Heart left ventricle (tissue), 16 donors: ENCODE data around the gene NTN4. TPM values are rescaled to one million over a fixed set of nuclear protein-coding genes. Genes with fewer than 3 reads are reported as not detected.
A peak's percentile ranks its signal among the peaks of the same experiment; 100 is the strongest.

Experiments used
- ATAC-seq, 4 donors: fragments of 200-7000 bp; cut with Tn5 transposase; one replicate each; pipeline ENCODE4 v1.9.1; 2020 to 2022; ENCODE audit warnings: moderate library complexity in 4 of 4, mild to moderate bottlenecking in 3 of 4, moderate number of reproducible peaks in 1 of 4
- DNase-seq, 5 donors: peaks; one replicate each; pipeline ENCODE4 v3.0.0-alpha.2; 2020
- H3K27ac ChIP-seq, 12 donors: fragments of 200-600 bp; sonication (generic) in 4 of 12; one replicate each; pipeline versions ENCODE4 v1.5.0 to v1.8.0; 2016 to 2022; ENCODE audit warnings: mild to moderate bottlenecking in 2 of 12
- H3K27me3 ChIP-seq, 9 donors: fragments of 200-600 bp; sonication (generic) in 2 of 9; one replicate each; pipeline versions ENCODE4 v1.5.1 to v1.8.0; 2016 to 2022; ENCODE audit warnings: mild to moderate bottlenecking in 3 of 9
- H3K36me3 ChIP-seq, 9 donors: fragments of 200-600 bp; sonication (generic) in 2 of 9; one replicate each; pipeline versions ENCODE4 v1.5.0 to v1.8.0; 2018 to 2022; ENCODE audit warnings: mild to moderate bottlenecking in 2 of 9
- H3K4me1 ChIP-seq, 12 donors: fragments of 200-600 bp; sonication (generic) in 4 of 12; one replicate each; pipeline versions ENCODE4 v1.5.0 to v1.8.0; 2016 to 2022; ENCODE audit warnings: mild to moderate bottlenecking in 3 of 12
- H3K4me3 ChIP-seq, 12 donors: fragments of 200-600 bp; sonication (generic) in 4 of 12; one replicate each; pipeline versions ENCODE4 v1.5.0 to v1.8.0; 2017 to 2022; ENCODE audit warnings: mild to moderate bottlenecking in 9 of 12, moderate library complexity in 4 of 12
- H3K9me3 ChIP-seq, 12 donors: fragments of 200-600 bp; sonication (generic) in 4 of 12; one replicate each; pipeline versions ENCODE4 v1.5.0 to v1.8.0; 2016 to 2022; ENCODE audit warnings: mild to moderate bottlenecking in 1 of 12
- POLR2A ChIP-seq, 2 donors: fragments of 450-650 bp; IDR thresholded peaks; one replicate each; pipeline ENCODE4 v1.6.1; 2017; ENCODE audit warnings: antibody characterized with exemption in 2 of 2, mild to moderate bottlenecking in 2 of 2, moderate library complexity in 2 of 2
- WGBS, 4 donors: extraction: QIAGEN DNeasy Blood & Tissue Kit in 2 of 4; methylation state at CpG; one replicate each; pipeline versions ENCODE4 v1.1.5 to v1.1.7; 2013 to 2018; 5-methylcytosine and 5-hydroxymethylcytosine counted together
- intact Hi-C, 10 donors: fragments of 100-400 bp; cut with DNase I; formaldehyde crosslinking; loops; one replicate each; pipeline versions ENCODE4 v1.11.1 to v1.14.2; 2022
- polyA plus RNA-seq, 2 donors: library from polyadenylated mRNA; stranded (reverse); fragments of 200-250 nt; gene quantifications; one replicate each; pipeline ENCODE4 v1.2.3, GENCODE V29; 2013
- total RNA-seq, 9 donors: library from RNA; depleted of rRNA in 2 of 9; stranded (reverse); fragments of >200 nt in 2 of 9; fragmentation: NEBNext Ultra II Directional in 3 of 9; extraction: Animal tissue kit (Norgen Biotek cat#: 25700) in 3 of 9; gene quantifications; one replicate each; pipeline versions ENCODE4 v1.1.0 to v1.2.4, GENCODE V29; 2016 to 2023
- TF ChIP-seq, protein P1 (sequence below), 12 donors: fragments of 200-600 bp; sonication (generic) in 4 of 12; IDR thresholded peaks; one replicate each; pipeline versions ENCODE4 v1.5.0 to v1.8.0; 2018 to 2022; ENCODE audit warnings: antibody characterized with exemption in 12 of 12, mild to moderate bottlenecking in 5 of 12
- donor health status: ischemic (EF 13 %, LVEDD 7.1; RV severe dilation, severe dysfunction).
- donor health status: healthy with polysubstance abuse.
- donor health status: DM: no; HTN: yes; CAD: no.
- donor health status: DM: no; HTN: no; CAD: no.
- donor health status: ischemic (EF 25% LVEDD 6.9; RV normal size, moderate dysfunction).
- donor health status: ischemic (EF 25% LVEDD 5.7; RV mildly dilated, moderate dysfunction).
- donor health status: healthy.
- donor health status: DM: yes; HTN: yes; CAD: no.
- donor health status: ischemic (EF 35%, LVEDD 5.7; RV mildly dilated, moderate dysfunction).
- donor health status: nonischemic (EF 11% LVEDD 7.7; RV severe dilation, severe dysfunction).
- donor health status: DM: yes; HTN: yes; CAD: no.
- donor health status: PGD.
- donor health status: ischemic (EF 29% LVEDD 5.4; RV normal size, mild dysfunction).
- donor health status: nonischemic (EF 23%, LVEDD 6.1; RV moderate dilation, normal function).

Gene NTN4
- total and polyA plus RNA-seq, 11 donors: 23.9 to 116 (median 68.0) TPM

DNA sequence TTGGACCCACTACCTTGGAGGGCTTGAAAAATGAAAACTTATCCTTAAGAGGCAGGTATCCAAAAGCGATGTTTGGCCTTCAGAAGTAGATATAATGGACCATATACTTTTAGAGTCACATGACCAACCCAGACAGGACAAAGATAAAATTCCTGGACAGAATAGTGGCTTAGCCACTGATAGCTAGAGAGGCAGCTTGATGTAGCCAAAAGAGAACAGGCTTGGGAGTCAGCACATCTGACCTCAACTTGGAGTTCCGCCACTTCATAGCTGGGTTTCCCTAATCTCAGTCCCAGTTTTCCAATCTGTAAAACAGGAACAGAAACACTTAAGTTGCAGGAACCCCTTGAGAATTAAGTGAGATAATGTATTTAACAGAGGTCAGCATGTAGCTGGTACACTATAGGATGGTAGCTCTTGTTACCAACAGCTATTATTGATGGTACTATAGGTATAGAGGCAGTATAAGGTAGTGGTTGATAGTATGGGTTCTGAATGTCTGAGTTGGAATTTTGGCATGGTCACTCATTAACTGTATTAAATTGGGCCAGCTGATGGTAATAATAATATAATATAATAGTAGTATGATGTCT lies 176.1 kb downstream of the NTN4 start:
- intact Hi-C loops: loop anchor here in 1 of 10 donors (2.0 kb wide), 1 partner anchor 32 kb away; no protein-coding TSS in a partner anchor
- no peaks in the 10 kb centered on the region for H3K27me3 ChIP-seq
- H3K9me3 ChIP-seq: no peaks in the 10 kb centered on the region
- H3K4me1 ChIP-seq: peaks cover 0 to 29% (median 13%) of the 10 kb centered on the region in 12 donors
- no peak overlapping the region for H3K4me3 ChIP-seq
- WGBS, 4 donors: 23 to 36% (median 28%) methylated on average over 2 of the region's 2 CpGs
- no peaks in the 10 kb centered on the region for H3K36me3 ChIP-seq
- H3K27ac ChIP-seq: peak overlapping the region in 8 of 12 donors; percentile 11 to 73 (median 50)
- TF ChIP-seq POLR2A (IDR thresholded peaks at IDR 0.05): no peak
- TF ChIP-seq, protein P1, sequence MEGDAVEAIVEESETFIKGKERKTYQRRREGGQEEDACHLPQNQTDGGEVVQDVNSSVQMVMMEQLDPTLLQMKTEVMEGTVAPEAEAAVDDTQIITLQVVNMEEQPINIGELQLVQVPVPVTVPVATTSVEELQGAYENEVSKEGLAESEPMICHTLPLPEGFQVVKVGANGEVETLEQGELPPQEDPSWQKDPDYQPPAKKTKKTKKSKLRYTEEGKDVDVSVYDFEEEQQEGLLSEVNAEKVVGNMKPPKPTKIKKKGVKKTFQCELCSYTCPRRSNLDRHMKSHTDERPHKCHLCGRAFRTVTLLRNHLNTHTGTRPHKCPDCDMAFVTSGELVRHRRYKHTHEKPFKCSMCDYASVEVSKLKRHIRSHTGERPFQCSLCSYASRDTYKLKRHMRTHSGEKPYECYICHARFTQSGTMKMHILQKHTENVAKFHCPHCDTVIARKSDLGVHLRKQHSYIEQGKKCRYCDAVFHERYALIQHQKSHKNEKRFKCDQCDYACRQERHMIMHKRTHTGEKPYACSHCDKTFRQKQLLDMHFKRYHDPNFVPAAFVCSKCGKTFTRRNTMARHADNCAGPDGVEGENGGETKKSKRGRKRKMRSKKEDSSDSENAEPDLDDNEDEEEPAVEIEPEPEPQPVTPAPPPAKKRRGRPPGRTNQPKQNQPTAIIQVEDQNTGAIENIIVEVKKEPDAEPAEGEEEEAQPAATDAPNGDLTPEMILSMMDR (IDR thresholded peaks at IDR 0.05): no peak
- ATAC-seq (peak; percentile 83 to 92 (median 90)), DNase-seq (peak in 4 of 5 donors; percentile 61 to 69 (median 64))

DNA sequence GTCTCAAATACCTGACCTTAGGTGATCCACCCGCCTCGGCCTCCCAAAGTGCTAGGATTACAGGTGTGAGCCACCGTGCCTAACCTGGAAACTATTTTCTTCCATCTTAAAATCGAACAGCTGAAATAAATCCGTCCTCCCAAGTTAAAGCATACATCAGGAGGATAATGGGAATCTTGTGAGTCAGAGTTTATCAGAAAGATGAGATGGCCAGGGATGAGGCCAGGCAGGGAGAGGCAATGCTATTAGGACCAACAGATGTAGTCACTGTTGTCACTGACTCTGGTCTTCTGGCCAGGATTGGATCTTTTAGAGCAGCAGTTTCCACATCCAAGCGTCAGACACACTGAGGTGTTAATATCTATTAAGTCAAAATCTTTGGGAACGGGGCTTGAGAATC lies 177.5 kb downstream of the NTN4 start:
- DNase-seq (no peak), ATAC-seq (no peak)
- Histone ChIP-seq H3K4me1 (peaks cover 0 to 38% (median 16%) of the 10 kb centered on the region in 12 donors), H3K27ac (no peak overlapping the region), H3K36me3 (no peaks in the 10 kb centered on the region), H3K9me3 (no peaks in the 10 kb centered on the region), H3K4me3 (no peak overlapping the region), H3K27me3 (no peaks in the 10 kb centered on the region)
- TF ChIP-seq, protein P1 (IDR thresholded peaks at IDR 0.05): no peak
- TF ChIP-seq POLR2A (IDR thresholded peaks at IDR 0.05): no peak
- intact Hi-C loops: no loop called here
- 94 to 96% (median 96%) methylated on average over 7 of the region's 7 CpGs for WGBS, 4 donors

DNA sequence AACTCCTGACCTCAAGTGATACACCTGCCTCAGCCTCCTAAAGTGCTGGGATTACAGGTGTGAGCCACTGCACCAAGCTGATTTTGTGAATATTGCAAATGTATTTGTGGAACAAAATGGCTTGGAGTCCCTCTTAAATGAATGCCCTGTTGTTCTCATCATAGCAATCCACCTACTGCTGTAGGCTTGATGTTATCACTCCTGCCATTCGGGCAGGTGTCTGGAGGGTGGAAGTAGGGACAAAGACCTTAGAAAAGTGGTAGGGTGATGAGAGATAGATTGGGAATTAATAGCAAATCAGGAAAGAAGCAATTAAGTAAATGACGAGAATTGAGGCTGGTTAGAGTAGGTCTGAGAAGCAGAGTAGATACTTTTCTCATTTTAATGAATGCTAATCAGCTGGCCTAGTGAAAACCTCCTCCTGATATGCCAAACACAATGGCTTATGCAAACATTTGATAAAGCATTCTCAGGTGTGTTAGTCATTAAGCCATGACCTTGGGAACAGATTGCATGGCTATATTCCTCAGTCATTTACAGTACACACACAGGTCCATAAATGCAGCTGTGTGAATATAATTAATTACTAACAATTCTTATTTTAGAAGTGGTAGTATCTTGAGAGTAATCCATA lies 178.8 kb downstream of the NTN4 start:
- intact Hi-C loops: no loop called here
- H3K4me1 ChIP-seq: peaks cover 3 to 49% (median 25%) of the 10 kb centered on the region in 12 donors
- TF ChIP-seq, protein P1 (IDR thresholded peaks at IDR 0.05): no peak
- TF ChIP-seq POLR2A (IDR thresholded peaks at IDR 0.05): no peak
- no peak overlapping the region for H3K27ac ChIP-seq
- 73 to 85% (median 79%) methylated on average over 2 of the region's 2 CpGs for WGBS, 4 donors
- H3K4me3 ChIP-seq: no peak overlapping the region
- no peak for DNase-seq
- H3K27me3 ChIP-seq: no peaks in the 10 kb centered on the region
- H3K9me3 ChIP-seq: no peaks in the 10 kb centered on the region
- ATAC-seq: no peak
- no peaks in the 10 kb centered on the region for H3K36me3 ChIP-seq

DNA sequence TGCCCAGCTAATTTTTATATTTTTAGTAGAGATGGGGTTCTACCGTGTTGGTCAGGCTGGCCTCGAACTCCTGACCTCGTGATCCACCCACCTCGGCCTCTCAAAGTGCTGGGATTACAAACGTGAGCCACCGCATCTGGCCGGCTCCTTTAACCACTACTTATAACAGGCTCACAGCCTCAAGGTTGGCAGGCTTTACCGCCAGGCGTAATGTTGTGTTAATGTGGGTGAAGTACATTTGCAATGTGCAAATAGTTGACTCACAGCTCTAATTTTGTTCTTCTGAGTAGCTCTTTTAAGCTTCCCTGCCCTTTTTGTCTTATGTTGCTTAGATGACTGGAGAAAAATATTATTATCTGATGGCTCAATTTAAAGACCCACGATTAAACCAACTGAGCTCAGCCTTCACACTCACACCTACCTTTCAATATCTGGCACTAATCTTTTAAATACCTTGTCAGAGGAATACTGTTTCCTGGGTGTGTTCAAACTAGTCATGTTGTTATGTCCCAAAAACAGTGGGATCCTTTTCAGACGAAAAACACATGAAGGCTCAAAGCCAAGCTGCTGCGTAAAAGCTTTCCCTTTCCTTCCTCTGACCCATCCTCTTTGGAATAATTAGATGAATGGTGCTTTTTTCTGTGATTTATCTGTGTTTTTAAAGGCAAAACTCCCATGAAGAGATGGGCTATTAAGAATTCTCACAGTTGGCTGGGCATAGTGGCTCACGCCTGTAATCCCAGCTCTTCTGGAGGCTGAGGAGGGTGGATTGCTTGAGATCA lies 182.1 kb downstream of the NTN4 start:
- DNase-seq: peak; percentile 58 to 88 (median 66)
- TF ChIP-seq POLR2A (IDR thresholded peaks at IDR 0.05): no peak
- TF ChIP-seq, protein P1 (IDR thresholded peaks at IDR 0.05): no peak
- Histone ChIP-seq H3K36me3 (no peaks in the 10 kb centered on the region), H3K4me1 (peaks cover 3 to 42% (median 28%) of the 10 kb centered on the region in 12 donors), H3K9me3 (no peaks in the 10 kb centered on the region), H3K27me3 (no peaks in the 10 kb centered on the region), H3K4me3 (no peak overlapping the region), H3K27ac (peak overlapping the region; percentile 53 to 85 (median 71))
- WGBS, 4 donors: 31 to 49% (median 35%) methylated on average over 13 of the region's 13 CpGs
- peak; percentile 78 to 92 (median 89) for ATAC-seq
- intact Hi-C loops: no loop called here
